Measurements from ENCODE around the gene ETNK1. TPM values are rescaled to one million over a fixed set of nuclear protein-coding genes. Genes with fewer than 3 reads are reported as not detected.
"Not testable (repeated sequence)": the region's sequence is repeated elsewhere in the genome, so short reads cannot be mapped to it uniquely, and the experiment has no call there.

Gene ETNK1
- total RNA-seq, 2 donors from 2014 or later = 81.7 to 87.5 TPM

- Mint-ChIP-seq H3K9me3 (no peaks in the 10 kb centered on the region), H3K27me3 (no peaks in the 10 kb centered on the region), H3K4me1 (peaks cover 16% of the 10 kb centered on the region), H3K36me3 (ENCODE audit: low read depth) (peaks cover 54% of the 10 kb centered on the region), H3K4me3 (peak overlapping the region; percentile 6), H3K27ac (peak overlapping the region; percentile 46)
- peak; percentile 96 for ATAC-seq (replicated peaks)
Observed at GRCh38 chr12:22687361-22688076, 62.5 kb downstream of the ETNK1 start.

DNA sequence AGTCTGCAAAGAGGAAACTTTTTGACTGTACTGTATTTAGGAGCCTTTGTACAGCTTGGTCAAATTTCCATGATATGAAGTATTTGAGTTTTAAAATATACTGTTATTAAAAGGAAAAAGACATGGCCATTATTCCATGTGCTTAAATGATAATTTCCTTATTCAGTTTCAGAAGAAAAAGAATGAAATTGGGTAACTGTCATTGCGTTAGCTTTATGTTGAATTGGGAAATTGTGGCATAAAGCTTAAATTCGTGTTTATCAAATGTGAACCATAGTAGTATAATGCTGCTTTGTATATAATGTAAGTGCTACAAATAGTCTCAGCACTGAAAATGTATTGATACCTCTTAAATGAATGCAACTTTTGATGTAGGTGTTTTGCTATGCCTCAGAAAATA, 64.9 kb downstream of the ETNK1 start:
- Mint-ChIP-seq H3K4me3 (no peak overlapping the region), H3K4me1 (peaks cover 16% of the 10 kb centered on the region), H3K27ac (no peak overlapping the region), H3K36me3 (ENCODE audit: low read depth) (peaks cover 34% of the 10 kb centered on the region), H3K9me3 (no peaks in the 10 kb centered on the region), H3K27me3 (no peaks in the 10 kb centered on the region)
- no peak for ATAC-seq (replicated peaks)

DNA sequence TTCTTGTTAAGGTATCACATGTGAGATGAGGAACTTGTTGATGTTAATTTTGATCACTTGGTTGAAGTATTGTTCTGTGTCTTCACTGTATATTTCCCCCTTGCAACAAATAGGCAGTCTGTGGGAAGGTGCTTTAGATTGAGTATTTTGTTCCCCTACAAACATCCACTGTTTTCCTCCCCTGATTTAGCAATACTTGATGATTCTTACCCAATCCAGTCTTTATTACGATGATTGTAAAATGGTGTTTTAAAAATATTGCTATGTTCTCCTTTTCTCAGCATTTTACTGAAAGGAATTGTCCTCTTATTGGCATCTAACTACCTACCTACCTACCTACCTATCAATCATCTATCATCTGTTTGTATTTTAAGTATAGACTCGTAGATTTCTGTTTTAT, 66.3 kb downstream of the ETNK1 start:
- H3K4me1 Mint-ChIP-seq = peaks cover 16% of the 10 kb centered on the region
- peaks cover 20% of the 10 kb centered on the region for H3K36me3 Mint-ChIP-seq (ENCODE audit: low read depth)
- ATAC-seq (replicated peaks) = no peak
- H3K27ac Mint-ChIP-seq = no peak overlapping the region
- no peak overlapping the region for H3K4me3 Mint-ChIP-seq
- H3K27me3 Mint-ChIP-seq = no peaks in the 10 kb centered on the region
- H3K9me3 Mint-ChIP-seq = no peaks in the 10 kb centered on the region

- H3K27me3 Mint-ChIP-seq; H3K4me1 Mint-ChIP-seq; H3K4me3 Mint-ChIP-seq; H3K9me3 Mint-ChIP-seq; ATAC-seq (replicated peaks); H3K27ac Mint-ChIP-seq; H3K36me3 Mint-ChIP-seq (ENCODE audit: low read depth): not testable (repeated sequence)
Observed at GRCh38 chr12:22692467-22692866, 67.5 kb downstream of the ETNK1 start.

DNA sequence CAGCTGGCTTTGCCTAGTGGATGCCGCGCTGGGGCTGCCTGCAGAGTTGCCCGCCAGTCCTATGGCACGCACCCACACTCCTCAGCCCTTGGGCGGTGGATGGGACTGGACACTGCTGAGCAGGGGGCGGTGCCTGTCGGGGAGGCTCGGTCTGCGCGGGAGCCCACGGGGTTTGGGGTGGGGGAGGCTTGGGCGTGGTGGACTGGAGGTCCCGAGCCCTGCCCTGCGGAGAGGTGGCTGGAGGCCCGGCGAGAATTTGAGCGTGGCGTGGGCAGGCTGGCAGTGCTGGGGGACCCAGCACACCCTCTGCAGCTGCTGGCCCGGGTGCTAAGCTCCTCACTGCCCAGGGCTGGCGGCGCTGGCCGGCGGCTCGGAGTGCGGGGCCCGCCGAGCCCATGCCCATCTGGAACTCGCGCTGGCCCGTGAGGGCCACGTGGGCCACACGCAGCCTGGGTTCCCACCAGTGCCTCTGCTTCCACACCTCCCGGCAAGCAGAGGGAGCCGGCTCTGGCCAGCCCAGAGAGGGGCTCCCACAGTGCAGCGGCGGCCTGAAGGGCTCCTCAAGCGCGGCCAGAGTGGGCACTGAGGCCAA, 68.1 kb downstream of the ETNK1 start:
- no peak for ATAC-seq (replicated peaks)
- Mint-ChIP-seq H3K27ac (no peak overlapping the region), H3K4me1 (peaks cover 4% of the 10 kb centered on the region), H3K9me3 (no peaks in the 10 kb centered on the region), H3K36me3 (ENCODE audit: low read depth) (peaks cover 6% of the 10 kb centered on the region), H3K27me3 (no peaks in the 10 kb centered on the region), H3K4me3 (no peak overlapping the region)

DNA sequence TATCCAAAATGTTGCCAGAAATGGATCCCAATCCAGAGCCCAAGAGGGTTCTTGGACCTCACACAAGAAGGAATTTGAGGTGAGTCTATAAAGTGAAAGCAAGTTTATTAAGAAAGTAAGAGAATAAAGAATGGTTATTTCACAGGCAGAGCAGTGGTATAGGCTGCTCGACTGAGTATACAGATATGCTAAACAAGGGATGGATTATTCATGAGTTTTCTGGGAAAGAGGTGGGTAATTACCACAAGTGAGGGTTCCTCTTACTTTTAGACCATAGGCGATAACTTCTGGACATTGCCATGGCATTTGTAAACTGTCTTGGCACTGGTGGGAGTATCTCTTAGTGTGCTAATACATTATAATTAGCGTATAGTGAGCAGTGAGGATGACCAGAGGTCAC, 73.6 kb downstream of the ETNK1 start:
- Mint-ChIP-seq H3K27ac (no peak overlapping the region), H3K27me3 (no peaks in the 10 kb centered on the region), H3K36me3 (ENCODE audit: low read depth) (no peaks in the 10 kb centered on the region), H3K9me3 (no peaks in the 10 kb centered on the region), H3K4me1 (no peaks in the 10 kb centered on the region), H3K4me3 (no peak overlapping the region)
- no peak for ATAC-seq (replicated peaks)

DNA sequence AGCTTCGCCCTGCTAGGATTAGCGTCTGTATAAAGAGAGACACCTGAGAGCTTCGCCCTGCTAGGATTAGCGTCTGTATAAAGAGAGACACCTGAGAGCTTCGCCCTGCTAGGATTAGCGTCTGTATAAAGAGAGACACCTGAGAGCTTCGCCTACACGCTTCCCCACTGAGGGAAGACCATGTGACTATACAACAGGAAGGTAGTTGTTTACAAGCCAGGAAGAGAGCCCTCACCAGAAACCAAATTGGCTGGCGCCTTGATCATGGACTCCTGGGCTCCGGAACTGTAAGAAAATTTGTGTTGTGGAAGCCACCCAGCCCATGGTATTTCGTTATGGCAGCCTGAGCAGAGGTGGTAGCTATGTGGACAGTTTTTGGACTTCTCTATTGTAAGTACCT, 74.7 kb downstream of the ETNK1 start:
- not testable (repeated sequence) for H3K27ac Mint-ChIP-seq; H3K4me1 Mint-ChIP-seq; H3K4me3 Mint-ChIP-seq; H3K27me3 Mint-ChIP-seq; H3K9me3 Mint-ChIP-seq; H3K36me3 Mint-ChIP-seq (ENCODE audit: low read depth); ATAC-seq (replicated peaks)

GRCh38 chr12:22700106-22700505, 75.1 kb downstream of the ETNK1 start:
- ATAC-seq (replicated peaks) = no peak
- Mint-ChIP-seq H3K36me3 (ENCODE audit: low read depth) (no peaks in the 10 kb centered on the region), H3K4me3 (no peak overlapping the region), H3K27me3 (no peaks in the 10 kb centered on the region), H3K9me3 (no peaks in the 10 kb centered on the region), H3K4me1 (no peaks in the 10 kb centered on the region), H3K27ac (no peak overlapping the region)

DNA sequence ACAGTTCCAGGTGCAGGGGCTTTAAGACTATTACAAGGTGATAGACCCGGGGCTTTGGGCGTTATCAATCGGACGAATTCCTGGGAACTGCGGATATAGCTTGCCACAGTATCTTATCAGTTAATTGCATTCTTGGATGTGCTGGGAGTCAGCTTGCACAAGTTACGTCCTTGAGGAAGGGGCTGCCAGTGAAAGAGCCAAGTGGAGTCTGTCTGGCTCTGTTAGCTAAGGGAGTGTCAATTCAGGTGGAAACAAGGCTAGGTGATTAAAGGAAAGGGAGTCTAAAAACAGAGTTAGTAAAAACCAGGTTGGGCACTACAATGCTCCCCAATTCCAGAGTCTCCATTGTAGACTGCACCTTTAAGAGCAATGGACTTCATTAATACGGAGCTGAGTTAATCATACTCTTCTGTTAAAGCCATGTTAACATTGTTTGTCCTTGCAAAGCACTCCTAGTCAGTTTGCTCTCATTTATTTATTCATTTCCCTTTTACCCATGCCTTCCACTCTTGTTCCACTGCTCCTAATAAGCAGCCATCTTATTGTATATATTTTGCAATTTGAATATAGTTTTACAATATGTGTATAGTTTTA, 76.3 kb downstream of the ETNK1 start:
- H3K4me1 Mint-ChIP-seq; H3K27ac Mint-ChIP-seq; H3K4me3 Mint-ChIP-seq; H3K9me3 Mint-ChIP-seq; ATAC-seq (replicated peaks); H3K27me3 Mint-ChIP-seq; H3K36me3 Mint-ChIP-seq (ENCODE audit: low read depth): not testable (repeated sequence)

DNA sequence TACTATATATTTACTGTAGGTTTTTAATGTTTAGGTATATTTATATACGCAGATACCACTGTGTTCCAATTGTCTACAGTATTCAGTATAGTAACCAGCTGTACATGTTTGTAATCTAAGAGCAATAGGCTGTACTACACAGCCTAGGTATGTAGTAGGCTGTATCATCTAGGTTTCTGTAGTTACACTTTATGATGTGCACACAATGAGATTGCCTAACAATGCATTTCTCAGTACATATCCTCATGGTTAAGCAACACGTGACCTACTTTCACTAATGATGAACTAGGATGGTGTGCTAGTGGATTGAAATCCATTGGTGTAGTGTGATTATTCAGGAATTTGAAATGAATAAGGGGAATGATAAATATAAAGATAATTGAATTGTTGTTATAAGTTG, 77.7 kb downstream of the ETNK1 start:
- no peak for ATAC-seq (replicated peaks)

GRCh38 chr12:22709292-22709691, 84.3 kb downstream of the ETNK1 start:
- H3K9me3 Mint-ChIP-seq = no peaks in the 10 kb centered on the region
- no peaks in the 10 kb centered on the region for H3K4me1 Mint-ChIP-seq
- ATAC-seq (replicated peaks) = no peak
- H3K4me3 Mint-ChIP-seq = no peak overlapping the region
- H3K36me3 Mint-ChIP-seq (ENCODE audit: low read depth) = no peaks in the 10 kb centered on the region
- H3K27ac Mint-ChIP-seq = no peak overlapping the region
- peaks cover 8% of the 10 kb centered on the region for H3K27me3 Mint-ChIP-seq

More for the DNA sequence above, 77.7 kb downstream of the ETNK1 start:
- H3K27ac Mint-ChIP-seq = no peak overlapping the region
- no peaks in the 10 kb centered on the region for H3K36me3 Mint-ChIP-seq (ENCODE audit: low read depth)
- no peaks in the 10 kb centered on the region for H3K27me3 Mint-ChIP-seq
- H3K9me3 Mint-ChIP-seq = no peaks in the 10 kb centered on the region
- H3K4me3 Mint-ChIP-seq = no peak overlapping the region
- H3K4me1 Mint-ChIP-seq = no peaks in the 10 kb centered on the region

- no peak overlapping the region for H3K27ac Mint-ChIP-seq
- no peaks in the 10 kb centered on the region for H3K9me3 Mint-ChIP-seq
- no peak for ATAC-seq (replicated peaks)
- H3K4me1 Mint-ChIP-seq = no peaks in the 10 kb centered on the region
- H3K4me3 Mint-ChIP-seq = no peak overlapping the region
- H3K27me3 Mint-ChIP-seq = peaks cover 8% of the 10 kb centered on the region
- H3K36me3 Mint-ChIP-seq (ENCODE audit: low read depth) = no peaks in the 10 kb centered on the region
Observed at GRCh38 chr12:22712083-22712482, 87.1 kb downstream of the ETNK1 start.

GRCh38 chr12:22715254-22715653, 90.3 kb downstream of the ETNK1 start:
- Mint-ChIP-seq H3K36me3 (ENCODE audit: low read depth) (no peaks in the 10 kb centered on the region), H3K4me1 (no peaks in the 10 kb centered on the region), H3K27me3 (peaks cover 7% of the 10 kb centered on the region), H3K27ac (no peak overlapping the region), H3K4me3 (no peak overlapping the region), H3K9me3 (no peaks in the 10 kb centered on the region)
- no peak for ATAC-seq (replicated peaks)

- Mint-ChIP-seq H3K4me1 (no peaks in the 10 kb centered on the region), H3K36me3 (ENCODE audit: low read depth) (no peaks in the 10 kb centered on the region), H3K4me3 (no peak overlapping the region), H3K9me3 (no peaks in the 10 kb centered on the region), H3K27ac (no peak overlapping the region), H3K27me3 (peaks cover 22% of the 10 kb centered on the region)
- ATAC-seq (replicated peaks) = no peak
Observed at GRCh38 chr12:22719745-22720144, 94.8 kb downstream of the ETNK1 start.

GRCh38 chr12:22722081-22722480, 97.1 kb downstream of the ETNK1 start:
- Mint-ChIP-seq H3K4me3 (no peak overlapping the region), H3K9me3 (no peaks in the 10 kb centered on the region), H3K4me1 (no peaks in the 10 kb centered on the region), H3K27me3 (peaks cover 27% of the 10 kb centered on the region), H3K36me3 (ENCODE audit: low read depth) (no peaks in the 10 kb centered on the region), H3K27ac (no peak overlapping the region)
- no peak for ATAC-seq (replicated peaks)
